Activated CD4-positive, alpha-beta T cell treated with anti-CD3 and anti-CD28 coated beads, Interleukin-2, Interleukin-6, amounts not matched to agents 100 ng/mL and 50 ng/mL, durations not matched to agents 16 hours and 8 hours (primary cell): ENCODE measurements around the gene HS3ST4.

Source experiments
- DNase-seq: peaks from one replicate; pipeline ENCODE4 v3.0.0-alpha.2; 2020

The HS3ST4 gene

DNA sequence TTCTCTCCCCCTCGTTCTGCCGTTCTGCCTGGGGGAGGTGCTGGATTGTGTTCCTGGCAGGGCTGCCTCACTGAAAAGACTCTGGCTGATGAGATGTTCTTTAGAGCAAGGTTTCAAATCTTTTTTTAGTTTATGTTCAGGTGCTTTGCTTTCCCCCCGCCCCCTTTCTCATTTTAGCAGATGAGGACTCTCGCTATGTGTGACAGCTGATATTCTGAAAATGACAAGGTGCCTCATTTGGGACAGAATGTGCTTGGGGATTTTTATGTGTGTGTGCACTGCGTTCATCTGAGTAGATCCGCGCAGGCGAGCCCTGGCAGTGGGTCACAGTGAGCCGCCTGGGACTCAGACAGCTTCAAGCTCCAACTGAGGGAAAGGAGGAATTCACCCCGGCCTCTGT, 205.9 kb downstream of the HS3ST4 start:
- no peak for DNase-seq

DNA sequence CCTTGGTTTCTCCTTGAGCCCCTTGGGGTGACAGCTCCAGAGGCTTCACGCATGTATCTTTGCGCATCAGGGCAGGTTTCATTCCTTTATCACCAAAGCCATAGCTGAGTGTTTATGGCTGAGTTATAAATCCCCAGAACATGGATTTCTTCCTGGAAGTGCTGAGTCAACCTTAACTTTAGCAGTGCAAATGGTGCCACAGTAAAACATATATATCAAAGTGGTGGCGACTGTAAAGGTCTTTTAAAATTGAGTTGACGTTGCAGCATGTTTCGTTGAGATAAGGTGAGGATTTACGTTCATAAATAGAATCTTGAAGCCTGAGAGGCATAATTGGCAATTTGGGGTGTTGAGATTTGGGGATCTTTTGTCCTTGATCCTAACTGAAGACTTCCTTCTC, 214.1 kb downstream of the HS3ST4 start:
- no peak for DNase-seq

DNA sequence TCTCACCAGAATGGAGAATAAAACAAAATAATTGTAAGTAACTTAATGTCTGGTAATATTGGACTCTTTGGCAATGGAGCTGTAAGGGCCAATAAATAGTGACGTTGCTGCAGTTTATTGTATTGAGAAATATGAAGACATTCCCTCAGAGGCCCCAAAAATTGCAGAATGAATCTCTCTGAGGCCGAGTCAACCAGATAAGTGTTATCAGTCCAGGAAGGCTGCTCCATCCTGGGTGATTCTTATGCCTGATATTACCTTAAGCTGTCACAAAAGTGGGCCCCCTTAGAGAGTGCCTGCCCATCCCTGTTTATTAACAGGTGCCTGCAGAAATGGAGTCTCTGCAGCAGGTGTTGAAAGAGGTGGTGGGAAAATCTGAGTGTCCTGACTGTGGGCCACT, 219.2 kb downstream of the HS3ST4 start:
- no peak for DNase-seq

DNA sequence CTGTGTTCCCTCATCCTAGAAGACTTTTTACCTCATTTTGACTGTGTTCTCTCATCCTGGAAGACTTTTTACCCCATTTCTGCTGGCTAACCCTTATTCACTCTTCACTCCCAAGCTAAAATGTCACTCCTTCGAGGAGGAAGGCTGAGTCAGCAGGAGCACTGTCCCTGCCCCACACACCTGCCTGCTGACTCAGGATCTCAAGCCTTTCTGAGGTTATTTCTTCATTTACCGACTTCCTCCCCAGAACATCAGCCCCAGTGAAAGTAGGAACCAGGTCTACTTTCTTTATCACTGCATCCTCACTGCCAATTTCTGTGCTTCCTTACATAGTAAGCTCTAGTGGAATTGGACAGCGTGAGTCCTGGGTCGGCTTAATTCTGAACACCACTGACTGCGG, 220.6 kb downstream of the HS3ST4 start:
- no peak for DNase-seq

DNA sequence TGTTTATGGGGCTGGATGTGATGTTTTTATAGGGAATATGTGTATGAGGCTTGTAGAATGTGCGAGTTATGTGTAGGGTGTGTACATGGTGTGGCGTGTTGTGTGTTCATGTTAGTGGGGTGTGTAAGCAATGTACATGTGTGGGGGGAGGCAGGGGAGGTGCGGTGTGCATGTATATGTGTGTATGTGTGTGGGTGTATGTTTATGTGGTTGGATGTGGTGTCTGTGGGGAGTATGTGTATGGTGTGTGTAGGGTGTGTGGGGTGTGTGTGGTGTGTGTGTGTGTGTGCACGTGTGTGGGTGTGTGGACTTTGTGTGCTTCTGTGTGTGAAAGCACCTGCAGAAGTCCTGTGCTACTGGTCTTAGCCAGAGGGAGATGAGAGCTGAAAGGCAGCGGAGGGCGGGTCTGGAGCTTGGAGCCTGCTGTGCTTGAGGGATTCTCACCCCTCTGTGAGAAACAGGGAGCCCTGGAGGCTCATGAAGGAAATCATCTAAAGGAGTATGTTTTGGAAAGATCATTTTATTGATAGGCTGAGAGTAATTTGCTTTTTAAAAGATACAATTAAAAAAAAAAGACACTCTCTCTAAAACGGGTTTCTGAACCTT, 222.7 kb downstream of the HS3ST4 start:
- DNase-seq, result no peak

DNA sequence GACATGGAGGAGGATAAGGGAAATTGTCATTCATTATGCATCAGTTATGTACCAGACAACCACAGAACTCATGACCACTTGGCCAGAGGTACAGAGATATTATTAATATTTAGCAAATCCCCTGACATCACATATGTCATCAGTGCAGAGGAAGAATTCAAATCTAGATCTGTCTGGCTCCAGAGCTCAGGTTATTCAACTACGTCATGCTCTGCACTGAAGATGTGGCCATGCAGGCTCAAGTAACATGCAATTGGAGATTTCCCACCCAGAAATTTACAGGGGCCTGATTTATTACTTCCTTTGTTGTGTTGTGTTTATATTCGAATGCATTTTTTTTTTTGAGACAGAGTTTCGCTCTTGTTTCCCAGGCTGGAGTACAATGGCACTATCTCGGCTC, 224.3 kb downstream of the HS3ST4 start:
- DNase-seq, result no peak

DNA sequence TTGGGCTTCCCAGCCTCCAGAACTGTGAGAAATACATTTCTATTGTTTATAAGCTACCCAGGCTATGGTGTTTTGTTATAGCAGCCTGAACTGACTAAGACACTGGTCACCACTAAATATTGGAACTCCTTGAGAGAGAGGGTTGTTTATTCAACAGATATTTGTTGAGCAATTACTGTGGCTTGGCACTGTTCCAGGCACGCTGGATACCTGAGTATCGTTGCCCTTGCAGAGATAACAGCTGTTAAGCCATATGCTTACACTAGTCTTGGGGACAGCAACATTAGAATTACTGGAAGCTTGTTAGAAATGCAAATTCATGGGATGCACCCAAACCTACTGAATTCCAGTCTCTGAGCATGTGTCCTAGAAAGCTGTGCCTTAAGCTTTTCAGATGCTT, 230.7 kb downstream of the HS3ST4 start:
- no peak for DNase-seq

DNA sequence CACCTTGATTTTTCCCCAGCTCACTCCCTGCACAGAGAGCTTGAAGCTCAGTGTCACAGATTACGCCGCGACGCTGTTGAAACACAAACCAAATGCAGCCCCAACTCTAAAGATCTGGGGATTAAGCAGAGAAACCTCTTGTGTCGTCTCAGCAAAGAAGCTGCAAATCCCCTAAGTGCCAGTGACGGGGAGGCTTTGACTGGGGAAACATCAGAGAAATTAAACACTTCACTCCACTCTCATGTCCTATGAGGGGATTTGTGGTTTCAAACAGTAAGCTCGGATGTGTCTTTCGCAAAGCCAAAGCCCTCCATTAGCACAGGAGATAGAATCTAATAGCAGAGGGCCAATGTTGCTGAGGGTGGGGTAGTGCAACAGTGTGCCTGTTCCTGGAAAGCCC, 233.7 kb downstream of the HS3ST4 start:
- DNase-seq, result no peak

DNA sequence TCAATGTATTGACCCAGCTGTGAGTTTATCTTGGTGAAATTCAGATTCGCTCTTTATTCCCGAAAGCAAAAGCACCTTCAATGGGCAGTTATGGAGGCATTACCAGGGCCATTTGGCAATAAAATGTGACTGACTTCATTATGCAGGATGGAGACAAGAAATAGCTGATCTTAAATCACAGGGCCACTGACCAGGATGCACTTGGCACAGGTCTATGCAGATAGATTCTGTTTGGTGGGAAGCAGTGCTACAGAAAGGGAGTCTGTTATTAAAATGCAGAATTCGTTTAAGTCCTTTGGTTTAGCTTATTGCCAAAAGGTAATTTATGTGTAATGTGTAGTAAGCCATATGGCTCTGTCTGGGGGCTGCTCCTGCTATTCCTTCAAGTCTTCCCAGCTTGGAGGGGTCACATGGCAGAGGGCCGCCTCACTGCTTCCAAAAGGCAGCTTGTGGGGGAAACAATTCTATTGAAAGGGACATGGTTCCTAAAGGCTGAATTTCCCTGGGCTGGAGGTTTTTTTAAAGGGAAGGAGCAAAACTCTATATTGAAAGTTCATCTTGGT, 239.8 kb downstream of the HS3ST4 start:
- DNase-seq, result no peak

DNA sequence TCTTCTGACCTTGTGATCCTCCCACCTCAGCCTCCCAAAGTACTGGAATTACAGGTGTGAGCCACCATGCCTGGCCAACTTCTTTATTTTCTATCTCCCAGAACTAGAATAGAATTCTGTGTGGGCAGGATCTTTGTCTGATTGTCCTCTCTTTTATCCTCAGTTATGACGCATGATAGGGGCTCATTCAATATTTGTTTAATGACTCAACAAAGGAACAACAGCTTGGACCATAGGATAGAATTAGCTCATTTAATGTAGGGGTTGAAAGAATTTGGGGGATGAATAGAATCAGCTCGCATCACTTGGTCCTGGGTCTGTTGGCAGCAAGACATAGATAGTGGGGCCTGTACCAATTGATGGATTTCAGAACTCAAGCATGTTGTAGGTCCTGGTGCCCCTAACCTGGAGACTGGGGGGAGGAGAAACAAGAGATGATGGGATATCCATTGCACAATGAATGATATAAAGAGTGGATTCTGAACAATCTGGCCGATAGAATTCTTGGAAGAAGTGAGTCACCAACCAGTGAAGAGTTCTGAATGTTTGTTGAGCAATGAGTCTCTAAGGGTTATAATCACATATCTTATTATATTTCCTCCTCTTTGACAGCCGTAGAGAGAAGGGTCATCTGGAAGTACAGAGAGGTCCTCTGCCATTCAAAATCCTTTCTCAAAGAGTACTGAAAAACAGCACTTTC, 250.2 kb downstream of the HS3ST4 start:
- DNase-seq, result no peak

DNA sequence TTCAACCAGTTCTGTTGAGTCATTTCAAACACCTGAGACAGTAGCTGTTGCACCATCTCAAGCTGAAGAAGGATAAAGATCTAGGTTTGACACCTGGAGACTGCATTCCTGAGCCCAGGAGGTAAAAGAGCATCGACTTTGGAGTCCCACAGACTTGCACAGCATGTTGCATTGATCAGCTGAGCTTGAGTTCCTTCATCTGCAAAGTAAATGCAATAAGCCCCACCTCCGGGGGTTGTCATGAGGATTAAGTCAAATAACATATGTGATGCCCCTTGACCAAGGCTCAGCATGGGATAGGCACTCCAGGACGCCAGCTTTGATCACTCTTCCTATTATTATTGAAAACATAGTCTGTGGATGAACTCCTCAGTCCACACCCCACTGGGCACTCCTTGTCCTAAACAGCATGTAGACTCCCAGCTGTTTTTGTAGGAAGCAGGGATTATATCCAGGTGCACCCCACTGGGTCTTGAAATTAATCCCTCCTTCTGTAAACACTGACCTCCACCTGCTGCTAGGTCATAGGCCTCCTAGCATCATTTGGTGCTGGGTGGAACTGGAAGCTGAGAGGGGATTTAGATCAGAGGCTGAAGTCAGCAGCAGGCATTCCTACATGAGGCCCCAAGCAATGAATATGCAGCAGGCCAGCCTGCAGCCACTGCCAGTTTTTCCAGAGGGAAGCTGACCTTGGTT, 259.0 kb downstream of the HS3ST4 start:
- DNase-seq, result no peak

DNA sequence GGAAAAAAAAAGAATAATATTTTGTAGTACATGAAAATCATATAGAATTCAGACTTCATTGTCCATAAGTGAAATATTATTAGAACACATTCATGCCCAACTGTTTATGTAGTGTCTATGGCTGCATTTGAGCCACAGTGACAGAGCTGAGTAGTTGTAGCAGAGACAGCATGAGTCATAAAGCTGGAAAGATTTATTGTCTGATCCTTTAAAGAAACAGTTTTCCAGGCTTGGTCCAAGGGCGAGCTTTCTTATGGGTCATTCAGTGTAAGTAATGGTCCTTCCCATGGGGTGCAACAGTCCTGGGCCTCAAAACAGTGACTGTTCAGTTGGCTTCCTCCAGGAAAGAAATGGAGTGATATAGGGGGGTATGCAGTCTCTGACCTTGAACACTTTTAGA, 260.2 kb downstream of the HS3ST4 start:
- DNase-seq, result no peak

DNA sequence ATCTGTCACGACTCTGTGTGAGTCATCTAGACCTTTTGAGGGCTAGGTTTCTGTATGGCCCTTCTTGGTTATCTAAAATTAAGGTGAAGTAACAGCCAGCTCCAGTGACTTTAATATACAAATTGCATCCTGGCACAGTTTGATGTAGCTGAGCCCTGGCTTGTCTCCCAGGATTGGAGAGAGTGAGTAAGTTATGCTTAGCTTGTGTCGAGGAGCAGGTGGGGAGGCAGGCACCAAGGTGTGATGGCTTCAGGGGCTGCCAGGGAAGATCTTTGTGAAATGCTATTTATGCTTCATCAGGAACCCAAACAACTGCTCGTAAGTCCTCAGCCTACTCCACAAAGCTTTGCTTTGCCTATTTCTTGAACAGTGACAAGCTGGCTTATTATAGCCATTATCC, 261.2 kb downstream of the HS3ST4 start:
- DNase-seq, result no peak

DNA sequence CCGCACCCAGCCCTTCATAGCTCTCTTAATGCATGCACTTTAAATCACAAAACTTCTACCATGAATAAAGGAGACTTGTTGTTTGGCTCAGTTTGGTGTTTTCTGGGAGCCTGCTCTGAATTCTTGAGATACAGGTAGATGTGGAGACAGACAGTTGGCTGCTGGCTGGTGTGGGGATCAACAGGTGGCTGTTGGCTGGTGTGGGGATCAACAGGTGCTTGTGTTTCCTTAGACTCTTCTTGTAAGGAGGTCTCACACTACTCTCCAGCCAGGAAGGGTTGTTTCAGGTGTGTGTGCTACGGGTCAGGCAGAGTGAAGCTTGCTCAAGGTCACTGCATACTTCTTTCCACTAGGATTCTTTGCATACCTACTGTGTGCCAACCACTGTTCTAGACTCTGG, 265.9 kb downstream of the HS3ST4 start:
- DNase-seq, result no peak

DNA sequence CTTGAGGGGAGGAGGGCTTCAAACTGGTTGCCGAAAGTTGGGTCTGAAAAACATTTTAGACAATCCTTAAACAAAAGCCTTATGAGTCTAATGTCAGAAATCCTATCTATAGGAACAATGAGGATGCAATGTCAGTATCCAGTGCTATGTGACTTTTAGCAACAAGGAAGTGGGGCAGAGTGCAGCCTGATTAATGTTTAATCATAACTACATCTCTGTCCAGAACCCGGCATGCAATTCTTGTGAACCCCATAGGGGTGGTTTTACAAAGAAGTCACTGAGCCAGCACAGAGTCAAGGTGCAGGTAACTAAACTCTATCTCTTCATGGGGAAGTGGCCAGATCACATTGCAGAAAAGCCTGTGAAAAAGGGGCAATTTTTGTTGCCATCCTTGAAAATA, 267.5 kb downstream of the HS3ST4 start:
- no peak for DNase-seq

DNA sequence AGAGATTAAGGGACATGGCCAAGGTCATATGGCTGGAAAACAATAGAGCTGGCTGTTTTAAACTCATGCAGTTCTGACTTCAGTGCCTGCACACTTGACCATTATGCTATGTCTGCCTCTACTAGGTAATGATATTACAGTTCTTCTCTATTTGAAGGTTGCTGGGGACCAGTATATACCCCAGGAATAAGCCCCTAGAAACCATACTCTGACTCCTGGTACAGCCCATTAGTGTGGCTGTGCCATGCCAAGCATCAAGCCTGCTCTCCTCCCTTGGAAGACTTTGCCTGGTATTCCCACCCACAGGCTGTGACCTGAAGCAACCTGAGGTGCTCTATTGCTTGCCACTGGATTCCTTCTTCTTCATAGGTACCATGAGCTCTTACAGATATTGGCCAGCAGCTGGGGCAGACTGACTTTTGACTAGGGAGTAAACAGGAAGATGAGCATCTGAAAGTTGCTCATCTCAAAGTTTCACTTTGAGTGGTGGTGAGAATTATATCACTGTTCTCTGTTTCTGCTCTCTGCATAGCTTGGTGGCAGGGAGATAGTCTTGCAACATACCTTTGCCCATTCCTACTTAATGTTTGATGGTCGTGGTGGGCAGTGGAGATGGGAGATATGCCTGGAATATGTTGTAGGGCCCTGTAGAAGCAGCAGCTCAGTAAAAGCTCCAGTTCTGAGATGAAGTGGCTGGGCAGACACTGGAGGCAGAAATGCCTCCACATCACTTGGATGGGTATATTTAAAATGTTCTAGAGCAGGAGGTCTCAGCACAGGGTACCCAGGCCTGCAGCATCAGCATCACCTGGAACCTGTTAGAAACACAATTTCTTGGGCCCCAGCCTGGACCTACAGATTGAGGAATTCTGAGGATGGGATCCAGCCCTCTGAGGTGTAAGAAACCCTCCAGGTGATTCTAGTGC, 274.7 kb downstream of the HS3ST4 start:
- peak; percentile 81 for DNase-seq

DNA sequence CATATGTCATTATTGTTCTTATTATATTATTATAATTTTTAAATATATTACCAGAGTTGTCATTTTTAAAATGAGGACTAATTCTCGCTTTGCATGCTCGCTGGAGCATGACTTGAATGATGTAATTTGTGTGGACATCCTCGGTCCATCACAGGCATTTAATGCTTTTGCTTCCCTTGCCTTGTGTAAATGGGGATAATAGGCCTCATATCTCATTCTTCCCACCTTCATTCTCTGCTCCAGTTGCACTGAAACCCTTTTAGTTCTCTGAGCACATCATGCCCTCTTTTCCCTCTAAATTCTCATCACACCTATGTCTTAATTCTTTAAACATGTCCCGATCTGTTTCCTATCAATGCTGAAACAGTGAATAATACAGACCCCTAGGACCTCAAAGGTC, 285.4 kb downstream of the HS3ST4 start:
- DNase-seq, result no peak

DNA sequence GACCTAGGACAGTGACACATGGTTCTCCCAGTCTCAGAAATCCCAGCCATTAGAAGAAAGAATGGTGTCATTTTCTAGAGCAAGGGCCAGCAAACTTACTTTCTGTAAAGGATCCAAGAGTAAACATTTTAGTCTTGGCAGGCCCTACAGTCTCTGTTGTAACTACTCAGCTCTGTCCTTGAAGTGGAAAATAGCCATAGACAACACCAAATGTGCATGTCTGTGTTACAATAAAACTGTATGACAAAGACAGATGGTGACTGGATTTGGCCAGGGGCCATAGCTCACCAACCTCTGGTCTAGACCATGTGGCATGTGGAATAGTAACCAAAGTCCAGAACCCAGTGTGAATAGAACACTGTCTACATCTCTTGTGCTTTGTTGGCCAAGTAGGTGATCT, 286.5 kb downstream of the HS3ST4 start:
- DNase-seq, result no peak

DNA sequence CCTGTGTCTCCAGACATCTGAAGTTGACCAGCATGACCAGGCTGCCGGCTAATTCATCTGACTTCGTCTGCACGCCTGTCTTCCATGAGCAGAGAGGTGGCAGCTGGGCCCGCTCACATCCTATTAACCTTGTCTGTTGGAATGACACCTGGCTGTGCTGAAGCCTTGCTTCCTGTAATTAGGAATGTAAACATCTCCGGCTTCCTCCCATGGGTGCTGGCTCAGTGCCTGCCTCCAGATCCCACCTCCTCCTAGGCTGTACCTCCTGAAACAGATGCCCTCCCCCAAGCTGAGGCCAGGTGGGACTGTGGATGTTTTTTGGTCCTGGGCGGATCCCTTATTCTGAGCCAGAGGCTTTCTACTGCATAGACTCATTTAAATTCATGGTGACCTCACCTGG, 296.3 kb downstream of the HS3ST4 start:
- DNase-seq, result no peak

DNA sequence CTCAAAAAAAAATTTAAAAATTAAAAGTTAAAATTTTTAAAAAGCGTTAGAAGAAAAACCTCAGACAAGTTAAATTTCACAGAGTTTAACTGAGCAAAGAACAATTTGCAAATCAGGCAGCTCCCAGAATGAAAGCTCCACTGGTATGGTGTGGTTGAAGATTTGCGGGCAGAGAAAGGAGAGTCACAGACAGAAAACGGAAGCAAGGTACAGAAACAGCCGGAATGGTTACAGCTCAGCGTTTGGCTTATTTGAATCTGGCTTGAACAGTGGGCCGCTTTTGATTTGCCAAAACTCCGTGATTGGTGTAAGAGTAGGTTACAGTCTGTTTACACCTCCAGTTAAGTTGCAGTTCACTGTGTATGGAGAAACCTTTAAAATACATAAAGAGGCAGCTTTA, 297.1 kb downstream of the HS3ST4 start:
- no peak for DNase-seq

DNA sequence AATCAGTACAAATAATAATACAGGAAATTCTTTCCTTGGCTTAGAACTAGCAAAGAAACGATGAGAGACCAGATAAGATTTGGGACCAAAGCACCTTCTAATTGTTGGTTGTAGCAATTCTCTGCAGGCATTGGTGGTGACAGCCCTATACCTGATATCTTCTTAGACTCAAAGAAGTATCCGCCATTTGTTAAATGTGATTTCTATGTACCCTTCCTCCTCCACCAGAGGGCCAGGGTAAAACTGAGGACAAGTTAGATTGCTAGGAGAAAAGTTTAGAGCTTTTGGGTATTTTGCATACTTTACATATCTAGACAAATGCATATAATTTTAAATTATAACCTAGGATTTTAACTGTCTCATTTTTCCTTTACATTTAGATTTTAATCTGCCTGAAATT, 304.3 kb downstream of the HS3ST4 start:
- DNase-seq, result no peak

DNA sequence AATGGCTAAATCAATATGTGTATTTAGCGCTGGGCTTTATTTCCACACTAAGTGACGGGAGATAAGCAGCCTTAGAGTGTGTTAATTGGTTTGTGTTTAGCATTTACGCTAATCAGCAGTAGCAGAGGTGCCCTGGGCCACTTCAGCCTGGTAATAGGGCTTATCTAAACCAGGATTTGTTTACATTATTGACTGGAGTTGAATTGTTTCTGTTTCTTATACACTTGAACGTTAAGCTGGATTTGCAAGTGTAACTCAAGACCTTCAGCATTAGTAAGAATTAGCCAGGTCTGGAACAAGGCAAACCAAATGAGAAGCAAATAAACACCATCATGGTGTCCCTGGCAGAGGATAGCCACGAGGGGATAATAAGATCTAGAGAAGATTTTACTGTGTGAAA, 313.6 kb downstream of the HS3ST4 start:
- no peak for DNase-seq

DNA sequence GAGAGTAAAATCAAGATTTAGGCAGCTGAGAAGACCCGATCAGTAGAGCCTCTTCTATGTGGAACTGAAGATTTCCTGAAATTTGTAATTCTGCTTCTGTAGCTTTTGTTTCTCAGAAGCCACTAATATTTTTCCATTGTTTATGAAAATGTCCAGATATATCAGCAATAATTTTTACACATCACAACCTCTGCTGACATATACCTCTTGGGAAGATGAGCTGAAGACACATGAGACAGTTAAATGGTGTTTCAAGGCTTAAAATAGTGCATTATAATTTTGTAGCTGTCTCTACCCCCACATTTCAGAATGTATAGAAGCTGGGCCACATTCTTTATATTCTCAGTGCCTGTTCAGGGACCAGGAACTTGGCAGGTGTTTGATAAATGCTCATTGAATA, 320.6 kb downstream of the HS3ST4 start:
- DNase-seq, result no peak
